ENCODE measurements around the gene WDR33.

- TF ChIP-seq CTCF (conservative IDR thresholded peaks at IDR 0.05; ENCODE audit: low read depth, low read length): no peak
- TF ChIP-seq CEBPB (IDR thresholded peaks at IDR 0.05; ENCODE audit: low read depth, low read length): no peak
- TF ChIP-seq, protein P1, sequence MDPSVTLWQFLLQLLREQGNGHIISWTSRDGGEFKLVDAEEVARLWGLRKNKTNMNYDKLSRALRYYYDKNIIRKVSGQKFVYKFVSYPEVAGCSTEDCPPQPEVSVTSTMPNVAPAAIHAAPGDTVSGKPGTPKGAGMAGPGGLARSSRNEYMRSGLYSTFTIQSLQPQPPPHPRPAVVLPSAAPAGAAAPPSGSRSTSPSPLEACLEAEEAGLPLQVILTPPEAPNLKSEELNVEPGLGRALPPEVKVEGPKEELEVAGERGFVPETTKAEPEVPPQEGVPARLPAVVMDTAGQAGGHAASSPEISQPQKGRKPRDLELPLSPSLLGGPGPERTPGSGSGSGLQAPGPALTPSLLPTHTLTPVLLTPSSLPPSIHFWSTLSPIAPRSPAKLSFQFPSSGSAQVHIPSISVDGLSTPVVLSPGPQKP (IDR thresholded peaks at IDR 0.05; ENCODE audit: borderline replicate concordance, low read depth, low read length): no peak
- no peak for TF ChIP-seq BHLHE40 (IDR thresholded peaks at IDR 0.05; ENCODE audit: low read depth, low read length)
- TF ChIP-seq POLR2A (IDR thresholded peaks at IDR 0.05; ENCODE audit: low read depth, low read length): no peak
- TF ChIP-seq USF2 (IDR thresholded peaks at IDR 0.05; ENCODE audit: low read depth, low read length): no peak
- TF ChIP-seq RCOR1 (IDR thresholded peaks at IDR 0.05; ENCODE audit: insufficient replicate concordance, low read length): no peak
Measured at GRCh38 chr2:127702395-127703009, 108.5 kb downstream of the WDR33 start.
